Measurements from ENCODE around the gene MYOZ3.

GRCh38 chr5:150639377-150639692 is 21.7 kb upstream of the MYOZ3 start:
- TF ChIP-seq, protein P1, sequence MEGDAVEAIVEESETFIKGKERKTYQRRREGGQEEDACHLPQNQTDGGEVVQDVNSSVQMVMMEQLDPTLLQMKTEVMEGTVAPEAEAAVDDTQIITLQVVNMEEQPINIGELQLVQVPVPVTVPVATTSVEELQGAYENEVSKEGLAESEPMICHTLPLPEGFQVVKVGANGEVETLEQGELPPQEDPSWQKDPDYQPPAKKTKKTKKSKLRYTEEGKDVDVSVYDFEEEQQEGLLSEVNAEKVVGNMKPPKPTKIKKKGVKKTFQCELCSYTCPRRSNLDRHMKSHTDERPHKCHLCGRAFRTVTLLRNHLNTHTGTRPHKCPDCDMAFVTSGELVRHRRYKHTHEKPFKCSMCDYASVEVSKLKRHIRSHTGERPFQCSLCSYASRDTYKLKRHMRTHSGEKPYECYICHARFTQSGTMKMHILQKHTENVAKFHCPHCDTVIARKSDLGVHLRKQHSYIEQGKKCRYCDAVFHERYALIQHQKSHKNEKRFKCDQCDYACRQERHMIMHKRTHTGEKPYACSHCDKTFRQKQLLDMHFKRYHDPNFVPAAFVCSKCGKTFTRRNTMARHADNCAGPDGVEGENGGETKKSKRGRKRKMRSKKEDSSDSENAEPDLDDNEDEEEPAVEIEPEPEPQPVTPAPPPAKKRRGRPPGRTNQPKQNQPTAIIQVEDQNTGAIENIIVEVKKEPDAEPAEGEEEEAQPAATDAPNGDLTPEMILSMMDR (IDR thresholded peaks at IDR 0.05) = no peak
- TF ChIP-seq, protein P2, sequence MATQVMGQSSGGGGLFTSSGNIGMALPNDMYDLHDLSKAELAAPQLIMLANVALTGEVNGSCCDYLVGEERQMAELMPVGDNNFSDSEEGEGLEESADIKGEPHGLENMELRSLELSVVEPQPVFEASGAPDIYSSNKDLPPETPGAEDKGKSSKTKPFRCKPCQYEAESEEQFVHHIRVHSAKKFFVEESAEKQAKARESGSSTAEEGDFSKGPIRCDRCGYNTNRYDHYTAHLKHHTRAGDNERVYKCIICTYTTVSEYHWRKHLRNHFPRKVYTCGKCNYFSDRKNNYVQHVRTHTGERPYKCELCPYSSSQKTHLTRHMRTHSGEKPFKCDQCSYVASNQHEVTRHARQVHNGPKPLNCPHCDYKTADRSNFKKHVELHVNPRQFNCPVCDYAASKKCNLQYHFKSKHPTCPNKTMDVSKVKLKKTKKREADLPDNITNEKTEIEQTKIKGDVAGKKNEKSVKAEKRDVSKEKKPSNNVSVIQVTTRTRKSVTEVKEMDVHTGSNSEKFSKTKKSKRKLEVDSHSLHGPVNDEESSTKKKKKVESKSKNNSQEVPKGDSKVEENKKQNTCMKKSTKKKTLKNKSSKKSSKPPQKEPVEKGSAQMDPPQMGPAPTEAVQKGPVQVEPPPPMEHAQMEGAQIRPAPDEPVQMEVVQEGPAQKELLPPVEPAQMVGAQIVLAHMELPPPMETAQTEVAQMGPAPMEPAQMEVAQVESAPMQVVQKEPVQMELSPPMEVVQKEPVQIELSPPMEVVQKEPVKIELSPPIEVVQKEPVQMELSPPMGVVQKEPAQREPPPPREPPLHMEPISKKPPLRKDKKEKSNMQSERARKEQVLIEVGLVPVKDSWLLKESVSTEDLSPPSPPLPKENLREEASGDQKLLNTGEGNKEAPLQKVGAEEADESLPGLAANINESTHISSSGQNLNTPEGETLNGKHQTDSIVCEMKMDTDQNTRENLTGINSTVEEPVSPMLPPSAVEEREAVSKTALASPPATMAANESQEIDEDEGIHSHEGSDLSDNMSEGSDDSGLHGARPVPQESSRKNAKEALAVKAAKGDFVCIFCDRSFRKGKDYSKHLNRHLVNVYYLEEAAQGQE (IDR thresholded peaks at IDR 0.05; ENCODE audit: insufficient read depth in 1 of 2, low read depth in 2 of 2, low read length in 1 of 2) = no peak
- no peak for TF ChIP-seq POLR2AphosphoS5 (IDR thresholded peaks at IDR 0.05; ENCODE audit: low read depth, low read length)
